Measurements from ENCODE around the gene CDH12. TPM values are rescaled to one million over a fixed set of nuclear protein-coding genes. Genes with fewer than 3 reads are reported as not detected.

Gene CDH12
- total and polyA plus RNA-seq, 7 donors, result 0.04 TPM; not detected in 6

GRCh38 chr5:22625451-22625850 lies 227.7 kb downstream of the CDH12 start:
- no peak overlapping the region for H3K4me3 ChIP-seq
- no peak for DNase-seq
- 93 to 96% methylated on average over 2 of the region's 2 CpGs for WGBS, 2 donors
- intact Hi-C loops (cut with DNase I), result no loop called here
- H3K36me3 ChIP-seq, result no peaks in the 10 kb centered on the region
- no peak overlapping the region for H3K27ac ChIP-seq
- no peaks in the 10 kb centered on the region for H3K4me1 ChIP-seq
- H3K9me3 ChIP-seq, result no peaks in the 10 kb centered on the region
- no peaks in the 10 kb centered on the region for H3K27me3 ChIP-seq
- TF ChIP-seq CTCF (IDR thresholded peaks at IDR 0.05) (no peak), POLR2A (IDR thresholded peaks at IDR 0.05) (no peak), POLR2AphosphoS5 (IDR thresholded peaks at IDR 0.05) (no peak)

GRCh38 chr5:22621084-22621483 lies 232.1 kb downstream of the CDH12 start:
- TF ChIP-seq CTCF (IDR thresholded peaks at IDR 0.05), result no peak
- WGBS, 2 donors, result 11 to 19% methylated on average over 2 of the region's 2 CpGs
- no peak for DNase-seq
- no peaks in the 10 kb centered on the region for H3K36me3 ChIP-seq
- no peak overlapping the region for H3K4me3 ChIP-seq
- no peak overlapping the region for H3K27ac ChIP-seq
- H3K9me3 ChIP-seq, result no peaks in the 10 kb centered on the region
- intact Hi-C loops (cut with DNase I), result no loop called here
- H3K27me3 ChIP-seq, result no peaks in the 10 kb centered on the region
- no peaks in the 10 kb centered on the region for H3K4me1 ChIP-seq

- no peak for DNase-seq
- no peaks in the 10 kb centered on the region for H3K9me3 ChIP-seq
- intact Hi-C loops (cut with DNase I), result no loop called here
- no peaks in the 10 kb centered on the region for H3K4me1 ChIP-seq
- TF ChIP-seq CTCF (IDR thresholded peaks at IDR 0.05) (no peak), EP300 (IDR thresholded peaks at IDR 0.05) (no peak)
- H3K36me3 ChIP-seq, result no peaks in the 10 kb centered on the region
- no peak overlapping the region for H3K27ac ChIP-seq
- WGBS, 2 donors, result 62 to 79% methylated on average over 1 of the region's 1 CpG
- H3K4me3 ChIP-seq, result no peak overlapping the region
- no peaks in the 10 kb centered on the region for H3K27me3 ChIP-seq
These were observed 237.2 kb downstream of the CDH12 start for GRCh38 chr5:22615964-22616363.

- Histone ChIP-seq H3K36me3 (no peaks in the 10 kb centered on the region), H3K9me3 (no peaks in the 10 kb centered on the region), H3K27me3 (no peaks in the 10 kb centered on the region), H3K27ac (no peak overlapping the region), H3K4me3 (no peak overlapping the region), H3K4me1 (no peaks in the 10 kb centered on the region)
- no peak for DNase-seq
- intact Hi-C loops (cut with DNase I), result no loop called here
- 63 to 81% methylated on average over 5 of the region's 5 CpGs for WGBS, 2 donors
- no peak for TF ChIP-seq POLR2A (IDR thresholded peaks at IDR 0.05)
These were observed 238.6 kb downstream of the CDH12 start for GRCh38 chr5:22614486-22615094.

GRCh38 chr5:22612928-22613327 lies 240.2 kb downstream of the CDH12 start:
- 89 to 98% methylated on average over 1 of the region's 1 CpG for WGBS, 2 donors
- Histone ChIP-seq H3K27me3 (no peaks in the 10 kb centered on the region), H3K4me3 (no peak overlapping the region), H3K27ac (no peak overlapping the region), H3K9me3 (no peaks in the 10 kb centered on the region), H3K36me3 (no peaks in the 10 kb centered on the region), H3K4me1 (no peaks in the 10 kb centered on the region)
- intact Hi-C loops (cut with DNase I), result no loop called here
- no peak for TF ChIP-seq POLR2AphosphoS5 (IDR thresholded peaks at IDR 0.05)
- TF ChIP-seq EP300 (IDR thresholded peaks at IDR 0.05), result no peak
- TF ChIP-seq CTCF (IDR thresholded peaks at IDR 0.05), result no peak
- no peak for TF ChIP-seq POLR2A (IDR thresholded peaks at IDR 0.05)
- no peak for DNase-seq
